Endothelial cell of umbilical vein (primary cell): ENCODE data around the gene NKX1-2. TPM values are rescaled to one million over a fixed set of nuclear protein-coding genes. Genes with fewer than 3 reads are reported as not detected.

Experiments used
- BruUV-seq: library from RNA; stranded (reverse); fragments of 400-500 nt; replicated peaks from 2 replicates; lab custom pipeline; 2021; lab: Mats Ljungman, UMichigan
- CTCF ChIA-PET: fragments of 300-600, 350-600 bp; sonication (Branson Sonifier 250); formaldehyde crosslinking; loops from one replicate; lab custom pipeline; 2021; ENCODE audit warnings: antibody characterized with exemption, inconsistent platforms; lab: Charles Lee
- POLR2A ChIA-PET: fragments of 300-600, 350-600 bp; sonication (Branson Sonifier 250); formaldehyde crosslinking; loops from one replicate; lab custom pipeline; 2021; ENCODE audit warnings: antibody characterized with exemption, inconsistent platforms; lab: Charles Lee
- DNase-seq: peaks from one replicate; pipeline ENCODE4 v3.0.0-alpha.2; 2011; ENCODE audit warnings: low read depth, low spot score
- FAIRE-seq: peaks from 2 replicates; lab custom pipeline; 2011; peaks lifted over from hg19 to GRCh38; lab: Jason Lieb, UNC
- H2AFZ ChIP-seq: 2 replicates; pipeline ENCODE4 v1.6.0; 2012; ENCODE audit warnings: low read depth, low read length, control low read depth, inconsistent platforms
- H3K27ac ChIP-seq: 2 replicates; pipeline ENCODE4 v1.5.1; 2011; ENCODE audit warnings: low read depth, mild to moderate bottlenecking, control low read depth, low read length, moderate library complexity; ENCODE audit not compliant: insufficient read depth
- H3K27me3 ChIP-seq, 2 experiments: 2 replicates each; pipeline versions ENCODE4 v1.6.0 to v1.6.1; 2011; ENCODE audit warnings: low read length in 2 of 2, mixed read lengths in 1 of 2; ENCODE audit not compliant: control insufficient read depth in 2 of 2, insufficient read depth in 2 of 2
- H3K36me3 ChIP-seq, 2 experiments: 2 replicates in 1 of 2; 3 replicates in 1 of 2; pipeline ENCODE4 v1.5.1; 2011; ENCODE audit warnings: low read length in 2 of 2, mild to moderate bottlenecking in 1 of 2, moderate library complexity in 1 of 2; ENCODE audit not compliant: control insufficient read depth in 2 of 2, insufficient read depth in 2 of 2; ENCODE audit errors: extremely low read depth in 1 of 2
- H3K4me1 ChIP-seq: 3 replicates; pipeline ENCODE4 v1.5.1; 2011; ENCODE audit warnings: mild to moderate bottlenecking, low read length; ENCODE audit not compliant: control insufficient read depth, insufficient read depth; ENCODE audit errors: extremely low read depth
- H3K4me2 ChIP-seq: 2 replicates; pipeline ENCODE4 v1.6.1; 2011; ENCODE audit warnings: low read length, control low read depth, mixed read lengths; ENCODE audit not compliant: insufficient read depth
- H3K4me3 ChIP-seq, 3 experiments: fragments of 200-600 bp in 1 of 3; sonication (generic), shearing (Covaris generic) in 1 of 3; replicated peaks in 1 of 3; 2 replicates each; pipeline ENCODE4 v1.5.1; 2011 to 2016; ENCODE audit warnings: control low read depth in 3 of 3, low read length in 3 of 3, mild to moderate bottlenecking in 2 of 3, inconsistent platforms in 1 of 3, low read depth in 1 of 3, moderate library complexity in 1 of 3; ENCODE audit not compliant: insufficient read depth in 1 of 3
- H3K79me2 ChIP-seq: 2 replicates; pipeline ENCODE4 v1.6.0; 2012; ENCODE audit warnings: low read length, inconsistent platforms; ENCODE audit not compliant: control insufficient read depth, insufficient read depth
- H3K9ac ChIP-seq: replicated peaks from 2 replicates; pipeline ENCODE3; 2011; ENCODE audit warnings: low read length, control low read depth; ENCODE audit not compliant: insufficient read depth; ENCODE audit errors: extremely low read depth
- H3K9me1 ChIP-seq: replicated peaks from 3 replicates; pipeline ENCODE4 v1.6.0; 2011; ENCODE audit warnings: mild to moderate bottlenecking, low read length; ENCODE audit not compliant: control insufficient read depth, insufficient read depth; ENCODE audit errors: extremely low read depth
- H3K9me3 ChIP-seq: replicated peaks from 2 replicates; pipeline ENCODE4 v1.5.1; 2012; ENCODE audit warnings: low read length, inconsistent platforms; ENCODE audit not compliant: control insufficient read depth, insufficient read depth
- H4K20me1 ChIP-seq: replicated peaks from 2 replicates; pipeline ENCODE3; 2011; ENCODE audit warnings: mild to moderate bottlenecking, low read length; ENCODE audit not compliant: control insufficient read depth, insufficient read depth; ENCODE audit errors: extremely low read depth
- EZH2 ChIP-seq: IDR thresholded peaks from 2 replicates; pipeline ENCODE4 v1.6.1; 2012; ENCODE audit warnings: borderline replicate concordance, low read depth, mild to moderate bottlenecking, moderate library complexity, low read length, inconsistent platforms; ENCODE audit not compliant: severe bottlenecking
- JUN ChIP-seq: IDR thresholded peaks from 2 replicates; pipeline ENCODE4 v1.6.1; 2011; ENCODE audit warnings: borderline replicate concordance, low read depth; ENCODE audit not compliant: insufficient read length, insufficient read depth
- POLR2A ChIP-seq: IDR thresholded peaks from 2 replicates; pipeline ENCODE4 v1.6.1; 2012; ENCODE audit warnings: low read depth, mild to moderate bottlenecking, control low read depth, low read length
- POLR2AphosphoS5 ChIP-seq: IDR thresholded peaks from 2 replicates; pipeline ENCODE4 v1.6.1; 2012; ENCODE audit warnings: low read depth, mild to moderate bottlenecking, control low read depth, low read length, moderate library complexity; ENCODE audit not compliant: insufficient read depth
- dilution Hi-C: fragments of 300-500 bp; cut with MboI; formaldehyde crosslinking; loops from one replicate; pipeline ENCODE4 v1.15.0; 2019; ENCODE audit warnings: low sequenced_read_pairs; ENCODE audit not compliant: extremely low pct_ligation_motif_present
- intact Hi-C: fragments of 100-400 bp; cut with micrococcal nuclease; formaldehyde crosslinking; loops from one replicate; pipeline ENCODE4 v1.10.0; 2022
- polyA plus RNA-seq, 4 experiments: library from polyadenylated mRNA; depleted of rRNA in 3 of 4; stranded (reverse) in 3 of 4; unstranded in 1 of 4; fragments of >200 nt; gene quantifications; 2 replicates each; pipeline versions ENCODE4 v1.2.1 to v1.2.3, GENCODE V29; 2011 to 2012; ENCODE audit warnings: missing spikeins in 1 of 4
- total RNA-seq: library from RNA; stranded (reverse); gene quantifications from 2 replicates; pipeline ENCODE4 v1.2.3, GENCODE V29; 2021
- TF ChIP-seq, protein P1 (sequence below), 2 donors: IDR thresholded peaks; 1 replicate in 1 of 2; 2 replicates in 1 of 2; pipeline ENCODE4 v1.5.1; 2011; ENCODE audit warnings: low read length in 2 of 2, mild to moderate bottlenecking in 2 of 2, moderate library complexity in 2 of 2, control low read depth in 1 of 2, inconsistent platforms in 1 of 2, low read depth in 1 of 2; ENCODE audit not compliant: insufficient read depth in 1 of 2; ENCODE audit errors: extremely low read depth in 1 of 2

NKX1-2 gene
- total and polyA plus RNA-seq, 2 donors (not counting 3 experiments of a cell fraction or from before 2014, with no cell fraction given): not detected

GRCh38 chr10:124461642-124462347 is 12.0 kb upstream of the NKX1-2 start, which contains the start of gene LHPP:
LHPP (plus strand) TSS chr10:124461823; CDS start chr10:124461863, 40 bp downstream.
- H3K9me3 ChIP-seq: no peaks in the 10 kb centered on the region
- H3K27ac ChIP-seq: no peak within 1 kb of the TSS
- ChIA-PET POLR2A (interaction anchor here (1.0 kb wide), 1 partner anchor 43 kb away, joined by 3 read pairs; no protein-coding TSS in a partner anchor), CTCF (interaction anchor here (0.8 to 2.1 kb wide), 7 partner anchors 10 to 1419 kb away, joined by 3 to 8 read pairs (median 3); no protein-coding TSS in a partner anchor)
- peak within 1 kb of the TSS; percentile 33 to 88 (median 76) for H3K4me3 ChIP-seq
- H2AFZ ChIP-seq: peak within 1 kb of the TSS; percentile 100
- FAIRE-seq: peak; percentile 90
- H4K20me1 ChIP-seq: no peaks in the 10 kb centered on the region
- no peaks in the 10 kb centered on the region for H3K79me2 ChIP-seq
- no TSS peak for BruUV-seq
- H3K4me1 ChIP-seq: no peaks in the 10 kb centered on the region
- H3K27me3 ChIP-seq: peaks cover 2 to 3% of the 10 kb centered on the region in 2 experiments
- dilution Hi-C loops (no loop called here), intact Hi-C loops (loop anchor here (1.0 kb wide), 2 partner anchors 43 to 279 kb away; partner anchors contain the start of gene OAT)
- DNase-seq: peak; percentile 85
- peak within 1 kb of the TSS; percentile 53 for H3K9ac ChIP-seq
- H3K9me1 ChIP-seq: no peaks in the 10 kb centered on the region
- TF ChIP-seq JUN (no peak), EZH2 (no peak), POLR2A (peak; percentile 72), POLR2AphosphoS5 (peak; percentile 79)
- TF ChIP-seq, protein P1, sequence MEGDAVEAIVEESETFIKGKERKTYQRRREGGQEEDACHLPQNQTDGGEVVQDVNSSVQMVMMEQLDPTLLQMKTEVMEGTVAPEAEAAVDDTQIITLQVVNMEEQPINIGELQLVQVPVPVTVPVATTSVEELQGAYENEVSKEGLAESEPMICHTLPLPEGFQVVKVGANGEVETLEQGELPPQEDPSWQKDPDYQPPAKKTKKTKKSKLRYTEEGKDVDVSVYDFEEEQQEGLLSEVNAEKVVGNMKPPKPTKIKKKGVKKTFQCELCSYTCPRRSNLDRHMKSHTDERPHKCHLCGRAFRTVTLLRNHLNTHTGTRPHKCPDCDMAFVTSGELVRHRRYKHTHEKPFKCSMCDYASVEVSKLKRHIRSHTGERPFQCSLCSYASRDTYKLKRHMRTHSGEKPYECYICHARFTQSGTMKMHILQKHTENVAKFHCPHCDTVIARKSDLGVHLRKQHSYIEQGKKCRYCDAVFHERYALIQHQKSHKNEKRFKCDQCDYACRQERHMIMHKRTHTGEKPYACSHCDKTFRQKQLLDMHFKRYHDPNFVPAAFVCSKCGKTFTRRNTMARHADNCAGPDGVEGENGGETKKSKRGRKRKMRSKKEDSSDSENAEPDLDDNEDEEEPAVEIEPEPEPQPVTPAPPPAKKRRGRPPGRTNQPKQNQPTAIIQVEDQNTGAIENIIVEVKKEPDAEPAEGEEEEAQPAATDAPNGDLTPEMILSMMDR (IDR thresholded peaks at IDR 0.05; ENCODE audit: extremely low read depth in 1 of 2, insufficient read depth in 1 of 2, low read depth in 1 of 2, low read length in 2 of 2): peak; percentile 8 to 14
- H3K4me2 ChIP-seq: peak within 1 kb of the TSS; percentile 88
- H3K36me3 ChIP-seq: no peaks in the 10 kb centered on the region
